GM12878 (cell line): ENCODE data around the gene FLRT1. TPM values are rescaled to one million over a fixed set of nuclear protein-coding genes. Genes with fewer than 3 reads are reported as not detected.

ENCODE experiments used
- ATAC-seq: fragments of 200-7000 bp; cut with Tn5 transposase; 3 replicates; pipeline ENCODE4 v1.9.1; 2020; ENCODE audit warnings: mild to moderate bottlenecking, moderate library complexity
- BruUV-seq: library from RNA; stranded (reverse); fragments of 400-500 nt; replicated peaks from 2 replicates; lab custom pipeline; 2021; lab: Mats Ljungman, UMichigan
- CTCF ChIA-PET: fragments of 300-600 bp; sonication (Branson Sonifier 250); formaldehyde crosslinking; extraction: SDS; loops from one replicate; lab custom pipeline; 2021; ENCODE audit warnings: inconsistent platforms; lab: Yijun Ruan, JAX
- POLR2A ChIA-PET: fragments of 350-600 bp; formaldehyde crosslinking; extraction: SDS; loops from one replicate; lab custom pipeline; 2021; ENCODE audit warnings: inconsistent platforms; lab: Charles Lee
- RAD21 ChIA-PET: fragments of 300-600 bp; sonication (Branson Sonifier 250); formaldehyde crosslinking; loops from one replicate; lab custom pipeline; 2023; ENCODE audit warnings: antibody characterized with exemption; ENCODE audit not compliant: unreplicated experiment; lab: Charles Lee
- SMC1A ChIA-PET: fragments of 300-600 bp; sonication (Branson Sonifier 250); formaldehyde crosslinking; loops from one replicate; lab custom pipeline; 2023; ENCODE audit not compliant: unreplicated experiment, uncharacterized antibody; lab: Charles Lee
- DNase-seq: peaks from one replicate; pipeline ENCODE4 v3.0.0-alpha.2; 2011; ENCODE audit warnings: low read depth, low spot score
- FAIRE-seq: peaks from 3 replicates; lab custom pipeline; 2011; peaks lifted over from hg19 to GRCh38; lab: Jason Lieb, UNC
- H2AFZ ChIP-seq: 2 replicates; pipeline ENCODE4 v1.6.0; 2011; ENCODE audit warnings: low read depth, low read length, control low read depth; ENCODE audit not compliant: control insufficient read depth
- H3K27ac ChIP-seq: 2 replicates; pipeline ENCODE4 v1.5.1; 2011; ENCODE audit warnings: control low read depth; ENCODE audit not compliant: control insufficient read depth, insufficient read depth
- H3K27me3 ChIP-seq, 2 experiments: replicated peaks in 1 of 2; 2 replicates each; pipeline versions ENCODE4 v1.6.0 to v1.6.1; 2011; ENCODE audit warnings: low read length in 1 of 2; ENCODE audit not compliant: control insufficient read depth in 2 of 2, insufficient read depth in 2 of 2
- H3K36me3 ChIP-seq, 2 experiments: 2 replicates each; pipeline ENCODE4 v1.5.1; 2011; ENCODE audit warnings: low read length in 1 of 2; ENCODE audit not compliant: control insufficient read depth in 2 of 2, insufficient read depth in 2 of 2
- H3K4me1 ChIP-seq: 2 replicates; pipeline ENCODE4 v1.6.1; 2011; ENCODE audit warnings: mild to moderate bottlenecking, low read length, moderate library complexity, mixed read lengths; ENCODE audit not compliant: control insufficient read depth, insufficient read depth
- H3K4me2 ChIP-seq: 2 replicates; pipeline ENCODE4 v1.6.0; 2011; ENCODE audit warnings: control low read depth; ENCODE audit not compliant: control insufficient read depth, insufficient read depth
- H3K4me3 ChIP-seq: fragments of 200-600 bp; sonication (generic); 2 replicates; pipeline ENCODE4 v1.5.1; 2016
- H3K79me2 ChIP-seq: 2 replicates; pipeline ENCODE4 v1.6.0; 2011; ENCODE audit warnings: low read length; ENCODE audit not compliant: control insufficient read depth, insufficient read depth
- H3K9ac ChIP-seq: 2 replicates; pipeline ENCODE4 v1.8.0; 2011; ENCODE audit warnings: low read length, control low read depth, mixed read lengths; ENCODE audit not compliant: control insufficient read depth, insufficient read depth
- H3K9me3 ChIP-seq: replicated peaks from 3 replicates; pipeline ENCODE4 v1.5.1; 2011; ENCODE audit warnings: mild to moderate bottlenecking, low read length; ENCODE audit not compliant: control insufficient read depth, insufficient read depth
- H4K20me1 ChIP-seq: 2 replicates; pipeline ENCODE4 v1.6.0; 2011; ENCODE audit not compliant: control insufficient read depth, insufficient read depth
- CBX3 ChIP-seq: fragments of 200-600 bp; sonication (generic); IDR thresholded peaks from 2 replicates; pipeline ENCODE4 v1.6.1; 2016; ENCODE audit warnings: low read depth, borderline replicate concordance
- CHD1 ChIP-seq: IDR thresholded peaks from 2 replicates; pipeline ENCODE4 v1.6.1; 2012; ENCODE audit warnings: low read depth, low read length, improper control_type of control experiment
- ETV6 ChIP-seq, 2 experiments: fragments of 450-650 bp in 1 of 2; IDR thresholded peaks in 1 of 2; conservative IDR thresholded peaks in 1 of 2; 2 replicates each; pipeline ENCODE4 v1.6.1; 2014; ENCODE audit warnings: antibody characterized with exemption in 1 of 2, borderline replicate concordance in 1 of 2, low read depth in 1 of 2, mild to moderate bottlenecking in 1 of 2, moderate library complexity in 1 of 2
- GATAD2B ChIP-seq: fragments of 450-650 bp; conservative IDR thresholded peaks from 2 replicates; pipeline ENCODE4 v1.6.1; 2017; ENCODE audit warnings: low read depth, mild to moderate bottlenecking, moderate library complexity
- NFYA ChIP-seq: IDR thresholded peaks from 2 replicates; pipeline ENCODE4 v1.6.1; 2011; ENCODE audit warnings: low read depth, mild to moderate bottlenecking, low read length, improper control_type of control experiment, borderline replicate concordance
- PAX8 ChIP-seq: fragments of 450-650 bp; IDR thresholded peaks from 2 replicates; pipeline ENCODE4 v1.6.1; 2017; ENCODE audit warnings: mild to moderate bottlenecking, moderate library complexity
- YY1 ChIP-seq: IDR thresholded peaks from 2 replicates; pipeline ENCODE4 v1.6.1; 2011; ENCODE audit warnings: low read depth, mild to moderate bottlenecking, low read length
- WGBS: methylation state at CpG from one replicate; pipeline ENCODE4 v1.1.6; 2016; ENCODE audit warnings: low lambda C conversion rate; ENCODE audit not compliant: insufficient replicate concordance, insufficient coverage; ENCODE audit errors: missing lambda C conversion rate; 5-methylcytosine and 5-hydroxymethylcytosine counted together
- in situ Hi-C: fragments of 300-500 bp; cut with MboI; formaldehyde crosslinking; loops from 9 replicates; pipeline ENCODE4 v1.14.3; 2018; ENCODE audit warnings: mixed read lengths
- intact Hi-C: fragments of 100-400 bp; cut with micrococcal nuclease; formaldehyde crosslinking; loops from one replicate; pipeline ENCODE4 v1.14.2; 2022; ENCODE audit not compliant: unreplicated experiment
- polyA plus RNA-seq, 11 experiments: library from polyadenylated mRNA; depleted of rRNA in 4 of 11; unstranded in 6 of 11; stranded (reverse) in 5 of 11; fragments of >200 nt; fragmentation: Nextera tagmentation in 4 of 11; fragmentation: Illumina TruSeq in 1 of 11; extraction: Ambion mirVana in 4 of 11; extraction: Trizol in 1 of 11; gene quantifications; 1 replicate in 1 of 11; 2 replicates in 10 of 11; pipeline versions ENCODE4 v1.2.1 to v1.2.3, GENCODE V29; 2011 to 2016; ENCODE audit warnings: inconsistent platforms in 2 of 11, missing spikeins in 2 of 11, low read depth in 1 of 11
- total RNA-seq, 4 experiments: library from RNA; depleted of rRNA in 3 of 4; stranded (reverse); fragments of >200 nt in 3 of 4; fragmentation: Illumina TruSeq in 1 of 4; extraction: Trizol in 1 of 4; gene quantifications; 2 replicates each; pipeline versions ENCODE4 v1.2.1 to v1.2.3, GENCODE V29; 2013 to 2021
- TF ChIP-seq, protein P1 (sequence below): fragments of 450-650 bp; formaldehyde crosslinking; IDR thresholded peaks from 2 replicates; pipeline ENCODE4 v1.4.0; 2022; ENCODE audit warnings: mild to moderate bottlenecking, moderate library complexity
- TF ChIP-seq, protein P2 (sequence below): IDR thresholded peaks from 2 replicates; pipeline ENCODE4 v1.6.1; 2012; ENCODE audit warnings: low read depth, low read length, improper control_type of control experiment
- TF ChIP-seq, protein P3 (sequence below): IDR thresholded peaks from 2 replicates; pipeline ENCODE4 v1.6.1; 2011; ENCODE audit warnings: mild to moderate bottlenecking, low read depth, low read length, moderate library complexity; ENCODE audit not compliant: insufficient replicate concordance

The FLRT1 gene
- total and polyA plus RNA-seq, 10 of the 15 experiments (the other 5 are each of a cell fraction or from before 2014, with no cell fraction given), result 0.10 to 0.12 TPM; not detected in 8

DNA sequence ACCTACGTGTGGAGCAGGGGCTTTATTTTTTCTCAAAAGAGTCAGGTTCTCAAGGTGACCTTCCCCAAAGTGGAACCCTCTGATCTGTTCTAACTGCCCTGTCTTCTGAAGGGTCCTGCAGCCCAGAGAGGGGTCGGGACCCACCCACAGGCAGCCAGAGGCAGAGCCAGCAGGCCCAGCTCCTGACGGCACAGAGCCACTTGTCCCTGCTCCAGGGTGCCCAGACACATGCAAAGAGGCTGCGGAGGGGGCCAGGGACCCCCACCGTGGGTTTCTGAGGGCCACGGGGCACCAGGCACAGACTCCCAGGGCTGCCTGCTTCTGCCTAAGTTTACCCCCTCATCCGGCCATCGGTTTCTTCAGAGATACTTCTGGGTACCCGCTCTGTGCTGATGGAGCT, 37.1 kb downstream of the FLRT1 start:
- Histone ChIP-seq H2AFZ (no peak overlapping the region), H3K79me2 (no peaks in the 10 kb centered on the region), H3K27me3 (no peaks in the 10 kb centered on the region; a peak in 1 of 4 replicates), H3K4me2 (no peak overlapping the region), H3K9me3 (no peaks in the 10 kb centered on the region), H3K9ac (no peak overlapping the region), H3K36me3 (no peaks in the 10 kb centered on the region), H4K20me1 (no peaks in the 10 kb centered on the region), H3K4me3 (no peak overlapping the region), H3K27ac (no peak overlapping the region), H3K4me1 (no peaks in the 10 kb centered on the region)
- intact Hi-C loops, result no loop called here
- ChIA-PET RAD21 (no interaction called here), CTCF (interaction anchor here (0.8 kb wide), 1 partner anchor 75 kb away, joined by 3 read pairs; no protein-coding TSS in a partner anchor), SMC1A (no interaction called here), POLR2A (no interaction called here)
- no peak for FAIRE-seq
- no peak for ATAC-seq
- WGBS, result 20% methylated on average over 9 of the region's 9 CpGs
- in situ Hi-C loops, result no loop called here
- no TSS peak for BruUV-seq
- no peak for DNase-seq
- TF ChIP-seq, protein P1, sequence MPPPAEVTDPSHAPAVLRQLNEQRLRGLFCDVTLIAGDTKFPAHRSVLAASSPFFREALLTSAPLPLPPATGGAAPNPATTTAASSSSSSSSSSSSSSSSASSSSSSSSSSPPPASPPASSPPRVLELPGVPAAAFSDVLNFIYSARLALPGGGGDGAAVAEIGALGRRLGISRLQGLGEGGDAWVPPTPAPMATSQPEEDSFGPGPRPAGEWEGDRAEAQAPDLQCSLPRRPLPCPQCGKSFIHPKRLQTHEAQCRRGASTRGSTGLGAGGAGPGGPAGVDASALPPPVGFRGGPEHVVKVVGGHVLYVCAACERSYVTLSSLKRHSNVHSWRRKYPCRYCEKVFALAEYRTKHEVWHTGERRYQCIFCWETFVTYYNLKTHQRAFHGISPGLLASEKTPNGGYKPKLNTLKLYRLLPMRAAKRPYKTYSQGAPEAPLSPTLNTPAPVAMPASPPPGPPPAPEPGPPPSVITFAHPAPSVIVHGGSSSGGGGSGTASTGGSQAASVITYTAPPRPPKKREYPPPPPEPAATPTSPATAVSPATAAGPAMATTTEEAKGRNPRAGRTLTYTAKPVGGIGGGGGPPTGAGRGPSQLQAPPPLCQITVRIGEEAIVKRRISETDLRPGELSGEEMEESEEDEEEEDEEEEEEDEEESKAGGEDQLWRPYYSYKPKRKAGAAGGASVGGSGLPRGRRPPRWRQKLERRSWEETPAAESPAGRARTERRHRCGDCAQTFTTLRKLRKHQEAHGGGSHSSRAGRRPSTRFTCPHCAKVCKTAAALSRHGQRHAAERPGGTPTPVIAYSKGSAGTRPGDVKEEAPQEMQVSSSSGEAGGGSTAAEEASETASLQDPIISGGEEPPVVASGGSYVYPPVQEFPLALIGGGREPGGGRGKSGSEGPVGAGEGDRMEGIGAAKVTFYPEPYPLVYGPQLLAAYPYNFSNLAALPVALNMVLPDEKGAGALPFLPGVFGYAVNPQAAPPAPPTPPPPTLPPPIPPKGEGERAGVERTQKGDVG (CRISPR knock-in tag), result no peak
- TF ChIP-seq, protein P2, sequence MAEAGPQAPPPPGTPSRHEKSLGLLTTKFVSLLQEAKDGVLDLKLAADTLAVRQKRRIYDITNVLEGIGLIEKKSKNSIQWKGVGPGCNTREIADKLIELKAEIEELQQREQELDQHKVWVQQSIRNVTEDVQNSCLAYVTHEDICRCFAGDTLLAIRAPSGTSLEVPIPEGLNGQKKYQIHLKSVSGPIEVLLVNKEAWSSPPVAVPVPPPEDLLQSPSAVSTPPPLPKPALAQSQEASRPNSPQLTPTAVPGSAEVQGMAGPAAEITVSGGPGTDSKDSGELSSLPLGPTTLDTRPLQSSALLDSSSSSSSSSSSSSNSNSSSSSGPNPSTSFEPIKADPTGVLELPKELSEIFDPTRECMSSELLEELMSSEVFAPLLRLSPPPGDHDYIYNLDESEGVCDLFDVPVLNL, result no peak
- TF ChIP-seq NFYA, result no peak
- no peak for TF ChIP-seq YY1
- TF ChIP-seq GATAD2B, result no peak
- no peak for TF ChIP-seq CHD1
- TF ChIP-seq, protein P3, sequence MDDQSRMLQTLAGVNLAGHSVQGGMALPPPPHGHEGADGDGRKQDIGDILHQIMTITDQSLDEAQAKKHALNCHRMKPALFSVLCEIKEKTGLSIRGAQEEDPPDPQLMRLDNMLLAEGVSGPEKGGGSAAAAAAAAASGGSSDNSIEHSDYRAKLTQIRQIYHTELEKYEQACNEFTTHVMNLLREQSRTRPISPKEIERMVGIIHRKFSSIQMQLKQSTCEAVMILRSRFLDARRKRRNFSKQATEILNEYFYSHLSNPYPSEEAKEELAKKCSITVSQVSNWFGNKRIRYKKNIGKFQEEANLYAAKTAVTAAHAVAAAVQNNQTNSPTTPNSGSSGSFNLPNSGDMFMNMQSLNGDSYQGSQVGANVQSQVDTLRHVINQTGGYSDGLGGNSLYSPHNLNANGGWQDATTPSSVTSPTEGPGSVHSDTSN, result no peak
- no peak for TF ChIP-seq PAX8
- TF ChIP-seq ETV6 (conservative IDR thresholded peaks at IDR 0.05 in 1 of 2, IDR thresholded peaks at IDR 0.05 in 1 of 2; ENCODE audit: borderline replicate concordance in 1 of 2, low read depth in 1 of 2), result no peak
- no peak for TF ChIP-seq CBX3
